Stimulated activated CD4-positive, alpha-beta T cell treated with anti-CD3 and anti-CD28 coated beads, TNF-alpha, amount 100 ng/mL, for 1 hour (primary cell): Measurements from ENCODE around the gene IGFL1.
"Not testable (repeated sequence)": the region's sequence is repeated elsewhere in the genome, so short reads cannot be mapped to it uniquely, and the experiment has no call there.

Source experiments
- DNase-seq, 3 donors: peaks; one replicate each; pipeline ENCODE4 v3.0.0-alpha.2; 2020; ENCODE audit warnings: low read depth in 3 of 3, low spot score in 1 of 3

The IGFL1 gene

DNA sequence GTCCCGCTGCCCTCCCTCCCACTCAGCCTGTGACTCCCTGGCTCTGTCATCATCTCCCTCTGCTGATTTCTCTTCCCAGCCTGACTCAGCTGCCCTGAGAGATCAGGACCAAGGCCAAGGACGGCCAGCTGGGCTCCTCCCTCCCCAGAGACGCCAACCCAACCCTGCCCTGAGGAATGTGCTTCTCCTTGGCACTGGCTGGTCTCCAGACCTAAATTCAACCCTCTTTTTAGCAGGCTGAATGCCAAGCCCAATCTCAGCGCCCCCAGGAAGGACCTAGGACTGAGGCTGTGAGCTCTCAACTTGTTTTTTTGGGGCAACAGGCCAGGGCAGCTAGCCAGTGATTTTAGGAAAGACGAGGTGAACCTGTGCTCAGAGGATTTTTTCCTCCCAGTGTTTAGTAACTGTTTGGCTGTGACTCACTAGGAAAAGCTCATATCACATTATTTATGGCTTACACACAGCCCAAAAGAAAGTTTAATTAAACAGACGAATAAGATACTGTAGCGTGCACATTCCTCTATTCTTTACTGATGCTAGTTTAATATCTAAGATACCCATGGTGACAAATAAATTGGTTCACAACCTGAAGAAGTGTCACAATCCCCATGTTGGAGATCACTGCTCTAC is 7.4 kb upstream of the IGFL1 start:
- no peak for DNase-seq

DNA sequence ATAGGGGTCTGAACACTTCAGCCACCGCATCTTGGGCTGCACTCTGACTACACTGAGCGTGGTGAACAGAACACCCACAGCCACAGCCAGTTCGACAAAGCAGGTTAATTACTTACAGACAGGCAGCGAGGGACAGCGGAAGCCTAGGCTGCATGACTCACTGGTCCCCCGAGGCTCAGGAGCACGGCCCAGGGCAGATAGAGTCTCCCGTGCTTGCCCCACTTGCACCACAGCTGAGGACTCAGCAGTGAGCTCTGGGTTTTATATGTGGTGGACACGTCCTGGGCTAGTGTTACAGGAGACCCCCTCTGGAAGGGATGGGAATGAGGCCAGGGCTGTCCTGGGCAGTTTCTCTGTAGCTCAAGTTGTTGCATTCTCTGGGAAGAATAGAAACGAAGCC is 5.8 kb upstream of the IGFL1 start:
- DNase-seq = not testable (repeated sequence)

DNA sequence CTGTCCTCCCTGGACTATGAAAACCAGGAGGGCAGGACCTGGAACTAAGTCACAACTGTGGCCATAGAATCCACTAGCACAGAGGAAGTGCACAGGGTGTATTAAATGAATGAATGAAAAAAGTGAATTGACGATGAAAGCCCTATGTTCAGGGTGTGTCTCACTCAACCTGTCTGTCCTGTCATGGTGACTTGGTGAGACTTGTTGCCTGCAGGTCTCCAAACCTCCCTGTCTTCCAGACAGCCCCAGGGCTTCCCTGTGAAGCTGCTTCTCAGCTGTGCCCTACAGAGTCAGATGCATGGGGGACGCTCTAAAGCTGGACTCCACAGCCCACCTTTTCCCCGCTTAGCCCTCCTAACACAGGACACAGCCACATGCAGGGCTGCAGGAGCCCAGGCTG is 4.8 kb upstream of the IGFL1 start:
- no peak for DNase-seq

DNA sequence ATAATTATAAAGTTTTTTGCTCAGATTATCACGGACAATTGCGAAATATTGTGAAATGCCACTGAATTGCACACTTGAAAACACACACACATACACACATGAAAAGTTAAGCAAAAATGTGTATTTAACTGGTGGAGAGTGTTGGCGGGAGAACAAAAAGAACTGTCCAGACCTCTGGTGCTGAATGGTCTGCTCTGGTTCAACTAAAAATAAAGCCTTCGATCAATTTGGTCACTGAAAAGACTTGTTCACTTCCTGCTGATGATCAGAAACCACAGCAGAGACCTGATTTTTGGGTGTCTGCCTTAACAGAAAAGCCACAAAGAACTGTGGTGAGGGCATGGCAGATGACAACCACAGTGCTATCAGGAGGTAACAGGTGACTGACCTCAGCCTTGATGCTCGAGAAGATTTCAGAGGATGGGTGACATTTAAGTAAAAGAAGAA is 4.0 kb upstream of the IGFL1 start:
- no peak for DNase-seq

DNA sequence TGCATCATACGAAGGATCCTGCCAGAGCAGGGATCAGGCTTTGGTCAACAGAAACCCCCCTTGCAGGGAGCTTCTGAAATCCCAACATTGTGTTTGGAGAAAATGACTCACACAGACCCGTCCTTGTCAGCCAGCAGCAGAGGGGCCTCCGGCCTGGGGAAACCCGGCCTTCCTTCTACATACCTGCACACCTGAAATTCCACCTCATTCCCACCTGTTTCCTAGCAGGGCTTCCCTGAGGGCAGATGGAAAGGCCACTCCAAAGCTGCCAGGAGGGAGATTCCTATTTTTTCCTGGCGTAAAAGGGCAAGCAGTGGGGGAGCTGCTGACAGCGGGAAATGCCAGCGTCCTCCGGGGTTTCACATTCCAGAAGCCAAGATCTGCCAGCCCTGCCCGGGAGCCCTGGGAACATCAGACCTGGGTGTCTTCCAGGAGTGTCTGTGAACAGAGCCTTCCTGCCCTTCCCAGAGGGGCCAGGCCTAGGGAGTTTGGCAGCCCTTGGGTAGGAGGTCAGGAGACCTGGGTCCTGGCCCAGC is 3.0 kb upstream of the IGFL1 start:
- DNase-seq = no peak

DNA sequence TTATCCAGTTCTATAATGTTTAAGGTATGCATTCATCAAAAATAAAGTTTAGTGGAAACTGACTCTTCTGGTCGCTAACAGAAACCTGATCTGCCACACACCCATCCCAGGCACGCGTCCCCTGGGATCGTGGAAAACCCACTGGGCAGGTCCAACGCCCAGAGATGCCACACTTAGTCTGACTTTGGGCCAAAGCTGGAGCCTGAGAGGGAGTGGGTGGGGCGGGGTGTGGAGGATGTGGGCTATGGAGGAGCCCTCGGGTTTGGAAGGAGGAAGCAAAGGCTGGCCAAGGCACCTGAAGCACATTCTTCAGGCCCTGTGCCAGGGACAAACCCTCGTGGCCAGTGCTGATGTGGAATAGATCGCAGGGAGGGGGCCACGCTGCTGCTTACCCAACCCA is 2.5 kb downstream of the IGFL1 start:
- DNase-seq = no peak

DNA sequence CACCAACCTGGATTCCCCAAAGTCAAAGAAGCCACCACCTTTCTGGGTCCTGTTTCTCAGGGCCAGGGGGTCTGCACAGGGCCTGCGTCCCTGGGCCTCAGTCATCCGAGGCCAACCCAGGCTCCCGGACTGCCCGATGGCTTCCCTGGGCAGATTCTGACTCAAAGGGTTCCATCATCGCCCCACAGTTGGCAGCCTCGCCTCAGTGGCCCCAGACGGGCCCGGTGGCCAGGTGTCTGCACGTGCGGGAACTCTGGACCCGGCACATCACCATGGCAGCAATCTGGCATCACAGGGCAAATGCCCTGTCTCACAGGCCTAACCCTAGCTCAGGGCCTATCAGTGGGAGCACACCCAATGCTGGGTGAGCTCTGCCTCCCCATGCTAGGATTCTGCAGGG is 2.9 kb downstream of the IGFL1 start:
- DNase-seq = no peak

DNA sequence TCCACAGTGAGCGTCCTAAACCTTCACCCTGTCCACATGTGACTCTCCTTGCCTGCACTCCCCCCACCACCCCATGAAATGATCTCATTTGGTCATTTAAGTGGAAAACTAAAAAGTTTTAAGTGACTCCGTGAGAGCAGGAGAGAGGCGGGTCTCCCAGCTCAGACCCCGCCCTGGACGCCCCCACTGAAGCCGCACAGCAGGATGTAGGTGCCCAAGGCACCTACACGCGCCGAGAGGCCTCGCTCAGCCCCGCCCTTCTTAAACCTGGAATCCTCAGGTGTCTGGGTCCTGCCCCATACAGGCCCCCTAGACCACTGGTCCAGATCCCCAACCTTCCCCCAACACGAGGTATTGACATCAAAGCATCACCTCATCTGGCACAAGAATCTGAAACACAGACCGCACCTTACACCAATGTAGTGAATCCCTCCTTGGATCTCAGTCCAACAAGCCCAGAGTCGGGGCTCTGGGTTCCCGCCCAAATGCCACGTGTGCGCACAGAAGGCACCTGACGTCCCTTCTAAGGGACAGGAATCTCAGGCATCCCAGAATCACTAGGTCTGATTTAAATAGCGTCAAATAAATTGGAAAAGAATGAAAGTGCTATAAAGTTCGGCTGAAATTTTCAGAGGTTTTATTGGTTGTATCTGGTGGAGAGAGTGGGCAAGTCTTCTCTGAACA is 3.5 kb downstream of the IGFL1 start:
- no peak for DNase-seq

DNA sequence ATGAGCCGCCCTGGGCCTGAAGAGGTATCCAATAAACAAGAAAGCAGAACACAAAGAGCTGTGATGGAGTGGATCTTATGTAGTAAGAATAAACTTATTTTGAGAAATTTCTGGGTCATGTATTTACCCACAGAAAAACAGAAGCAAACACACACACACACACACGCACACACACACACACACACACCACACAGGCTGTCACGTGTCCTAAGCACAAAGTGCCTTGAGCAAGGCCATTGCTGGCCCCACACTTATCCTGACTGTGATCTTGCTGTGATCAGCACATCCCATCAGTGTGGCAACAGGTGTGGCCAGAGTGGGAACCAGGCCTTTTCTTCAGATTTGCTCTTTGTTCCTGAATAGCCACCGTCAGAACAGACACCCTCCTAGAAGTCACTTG is 4.3 kb downstream of the IGFL1 start:
- DNase-seq = not testable (repeated sequence)

DNA sequence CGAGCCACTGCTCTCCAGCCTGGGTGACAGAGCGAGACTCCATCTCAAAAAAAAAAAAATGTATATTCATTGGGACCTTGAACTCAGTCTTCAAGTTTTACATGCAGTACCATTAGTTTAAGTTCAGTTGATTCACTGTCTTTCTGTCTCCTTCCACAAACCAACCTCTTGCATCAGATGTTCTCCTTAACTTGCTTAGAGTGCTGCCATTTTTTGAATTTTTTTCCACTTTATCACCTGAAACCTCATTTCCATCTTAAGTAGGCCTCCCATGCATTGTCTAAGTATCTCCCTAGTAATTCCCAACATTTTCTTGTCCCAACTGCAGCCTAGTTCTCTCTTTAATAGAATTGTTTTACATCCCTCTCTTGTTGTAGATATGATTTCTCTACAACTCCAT is 8.6 kb downstream of the IGFL1 start:
- DNase-seq = not testable (repeated sequence)

DNA sequence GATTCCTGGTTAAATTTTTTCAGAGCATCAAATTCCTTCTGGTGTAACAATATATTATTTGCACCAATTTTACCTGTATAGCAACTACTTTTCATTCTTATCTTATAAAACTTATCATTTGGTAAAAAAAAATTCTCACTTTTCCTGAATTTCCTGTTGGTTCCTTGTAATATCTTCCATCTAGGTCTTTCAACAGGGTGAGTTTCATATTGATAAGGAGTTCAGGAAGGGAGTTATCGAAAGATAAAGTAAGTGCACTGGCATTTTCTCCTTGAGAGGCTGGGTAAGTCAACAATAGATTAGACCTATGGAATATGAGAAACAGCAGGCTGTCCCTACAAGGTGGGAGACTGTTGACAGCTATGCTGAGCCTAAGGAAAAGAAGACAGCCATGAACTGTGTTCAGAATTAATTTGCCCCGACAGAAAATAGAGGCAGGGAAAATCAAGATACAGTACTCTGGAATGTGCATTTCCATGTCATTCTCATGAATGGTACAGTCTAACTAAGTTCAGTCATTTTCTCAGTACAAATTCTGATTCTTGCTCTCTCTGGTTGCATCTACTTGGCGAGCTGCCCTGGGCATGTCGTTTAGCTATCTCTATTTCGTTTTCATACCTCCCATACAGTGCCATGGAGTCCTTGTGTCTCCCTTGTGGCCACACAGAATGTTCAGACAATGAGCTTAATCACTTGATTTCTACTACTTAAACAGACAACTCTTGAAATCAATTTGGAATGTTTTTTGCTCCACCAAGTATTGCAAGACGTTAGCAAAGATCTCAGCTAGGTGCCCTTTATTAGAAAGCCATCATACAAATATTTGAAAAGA is 9.9 kb downstream of the IGFL1 start:
- DNase-seq = no peak

DNA sequence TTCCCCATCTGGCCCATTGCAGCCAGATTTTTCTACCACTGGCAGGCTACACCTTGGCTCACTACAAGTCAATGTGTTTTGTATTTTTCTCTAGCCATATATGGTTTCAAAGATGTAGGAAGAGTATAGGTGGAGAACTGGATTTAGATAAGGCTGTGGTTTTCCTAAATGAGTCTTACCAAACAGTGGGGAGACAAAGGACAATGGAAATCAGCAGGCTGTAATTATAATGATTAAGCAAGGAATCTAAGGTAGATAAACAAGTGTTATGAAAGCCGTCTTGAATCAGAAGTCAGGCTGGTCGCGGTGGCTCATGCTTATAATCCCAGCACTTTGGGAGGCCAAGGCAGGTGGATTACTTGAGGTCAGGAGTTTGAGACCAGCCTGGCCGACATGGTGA is 11.2 kb downstream of the IGFL1 start:
- DNase-seq = no peak

DNA sequence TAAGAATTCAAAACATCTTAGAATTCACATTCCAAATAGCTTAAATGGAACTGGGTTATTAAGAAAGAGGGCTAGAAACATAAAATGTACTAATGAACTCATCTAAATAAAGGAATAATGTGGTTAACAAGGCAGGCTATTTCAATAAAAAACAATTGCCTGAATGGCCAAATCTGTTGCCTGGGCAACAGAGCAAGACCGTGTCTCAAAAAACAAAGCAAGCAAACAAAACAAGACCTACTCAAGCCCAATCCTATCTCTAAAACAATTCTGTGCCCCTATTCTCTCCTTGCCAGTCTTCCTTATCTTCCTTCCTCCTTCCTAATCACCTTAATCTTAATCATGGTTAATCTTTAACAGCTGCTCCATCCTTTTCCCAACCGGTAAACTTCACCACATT is 12.1 kb downstream of the IGFL1 start:
- DNase-seq = no peak

DNA sequence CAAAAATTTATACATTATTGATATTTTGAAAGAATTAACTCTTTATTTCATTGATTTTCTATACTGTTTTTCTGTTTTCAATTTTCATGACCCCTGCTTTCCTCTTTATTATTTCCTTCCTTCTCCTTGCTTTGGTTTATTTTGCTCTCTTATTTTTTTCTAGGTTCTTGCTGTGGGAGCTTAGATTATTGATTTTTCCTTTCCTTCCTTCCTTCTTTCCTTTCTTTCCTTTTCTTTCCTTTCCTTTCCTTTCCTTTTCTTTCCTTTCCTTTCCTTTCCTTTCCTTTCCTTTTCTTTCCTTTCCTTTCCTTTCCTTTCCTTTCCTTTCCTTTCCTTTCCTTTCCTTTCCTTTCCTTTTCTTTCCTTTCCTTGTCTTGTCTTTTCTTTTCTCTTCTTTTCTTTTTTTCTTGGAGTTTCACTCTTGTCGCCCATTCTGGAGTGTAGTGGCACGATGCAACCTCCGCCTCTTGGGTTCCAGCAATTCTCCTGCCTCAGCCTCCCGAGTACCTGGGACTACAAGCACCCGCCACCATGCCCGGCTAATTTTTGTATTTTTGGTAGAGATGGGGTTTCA is 13.6 kb downstream of the IGFL1 start:
- DNase-seq = not testable (repeated sequence)

DNA sequence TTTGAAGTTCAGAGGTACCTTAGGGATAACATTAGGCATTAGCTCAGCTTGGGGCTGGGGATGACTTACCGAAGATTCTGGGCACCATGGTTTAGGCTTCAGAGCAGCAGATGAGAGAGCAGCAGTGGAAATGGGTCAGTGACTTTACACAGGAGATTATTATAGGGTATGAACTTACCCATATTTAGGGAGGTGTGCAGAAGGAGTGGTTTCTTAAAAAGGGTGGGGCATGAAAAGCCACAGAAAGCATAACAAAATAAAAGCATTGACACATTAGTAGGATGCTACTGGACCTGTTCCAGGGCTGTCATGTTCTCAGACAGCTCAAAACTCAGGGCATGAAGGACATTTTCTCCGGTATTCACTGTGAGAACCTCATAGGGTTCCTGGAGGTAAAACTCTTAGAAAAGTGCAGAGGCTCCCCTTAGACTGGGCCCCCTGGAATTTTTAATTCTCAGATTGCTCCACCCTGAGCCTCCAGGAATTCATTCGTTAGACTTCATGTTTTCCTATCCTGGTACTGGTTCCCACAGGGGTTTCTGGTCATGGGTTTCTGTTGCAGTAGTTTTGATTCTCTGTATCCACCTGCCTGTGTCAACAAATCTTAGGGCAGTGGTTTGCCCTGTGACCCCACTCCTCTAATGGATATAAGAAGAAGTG is 20.7 kb downstream of the IGFL1 start:
- DNase-seq = no peak

DNA sequence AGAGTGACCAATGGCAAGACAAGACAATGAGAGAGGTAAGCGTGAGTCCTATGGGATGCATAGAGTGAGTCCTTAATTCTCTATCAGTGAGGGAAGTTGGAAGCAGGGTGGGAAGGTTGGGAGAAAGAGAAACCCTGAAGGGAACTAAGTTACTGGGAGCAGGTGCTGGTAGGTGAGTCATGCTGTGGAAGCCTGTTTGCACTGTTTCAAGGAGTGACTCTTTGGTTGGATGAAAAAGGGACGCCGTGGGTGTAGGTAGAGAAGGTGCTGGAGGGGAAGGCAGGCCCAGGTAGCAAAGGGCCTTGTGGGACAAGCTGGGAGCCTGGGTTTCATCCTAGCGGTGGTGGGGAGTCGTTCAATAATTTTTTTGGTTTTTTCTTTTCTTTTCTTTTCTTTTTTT is 21.9 kb downstream of the IGFL1 start:
- no peak for DNase-seq

DNA sequence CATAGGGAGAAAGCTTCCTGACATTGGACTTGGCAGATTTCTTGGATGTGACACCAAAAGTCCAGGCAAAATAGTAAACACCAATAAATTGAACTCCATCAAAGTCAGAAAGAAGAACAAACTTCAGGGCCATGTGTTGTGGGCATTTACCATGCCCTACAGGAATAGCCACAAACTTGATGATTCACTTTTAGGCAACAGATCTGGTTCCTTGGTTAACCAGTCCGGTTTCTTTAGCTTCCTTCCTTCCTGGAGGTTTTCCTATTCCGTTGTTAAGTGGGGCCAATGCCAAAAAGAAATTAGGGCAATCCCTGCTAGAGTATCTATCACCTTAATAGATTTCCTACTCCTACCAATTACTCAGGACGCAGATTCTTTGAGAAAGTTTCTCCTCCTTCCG is 25.2 kb downstream of the IGFL1 start:
- no peak for DNase-seq

DNA sequence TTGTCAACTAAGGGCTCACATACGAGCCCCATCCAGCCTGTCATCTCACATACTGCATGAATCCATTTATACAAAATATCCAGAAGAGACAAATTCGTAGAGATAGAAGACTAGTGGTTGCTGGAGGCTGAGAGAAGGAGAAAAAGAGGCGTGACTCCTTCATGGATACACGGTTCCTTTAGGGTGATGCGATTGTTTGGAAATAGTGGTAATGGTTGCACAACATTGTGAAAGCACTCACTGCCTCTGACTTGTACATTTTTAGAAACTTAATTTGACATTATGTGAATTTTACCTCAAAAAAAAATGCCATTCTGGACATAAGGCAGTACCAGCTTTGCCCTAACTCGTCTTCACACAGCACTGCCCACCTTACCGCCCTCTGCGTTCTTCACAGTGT is 27.3 kb downstream of the IGFL1 start:
- DNase-seq = no peak

DNA sequence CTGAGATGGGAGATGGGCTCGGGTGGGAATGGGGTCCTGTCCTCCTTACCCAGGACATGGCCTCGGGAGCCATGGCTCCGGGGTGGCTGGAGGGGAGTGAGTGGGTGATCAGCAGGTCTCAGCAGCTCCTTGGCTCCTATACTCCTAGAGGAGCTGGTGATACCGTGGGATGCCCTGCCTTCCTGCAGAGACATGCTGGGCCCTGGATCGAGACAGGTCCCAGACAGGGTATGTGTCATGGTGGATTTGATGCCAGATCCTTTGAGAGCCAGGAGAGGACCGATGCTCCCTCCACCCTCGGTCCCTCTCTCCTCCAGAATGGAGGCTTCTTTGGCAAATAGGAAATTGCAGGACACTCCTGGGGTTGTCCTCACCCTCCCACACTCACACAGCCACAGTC is 32.0 kb downstream of the IGFL1 start:
- not testable (repeated sequence) for DNase-seq

DNA sequence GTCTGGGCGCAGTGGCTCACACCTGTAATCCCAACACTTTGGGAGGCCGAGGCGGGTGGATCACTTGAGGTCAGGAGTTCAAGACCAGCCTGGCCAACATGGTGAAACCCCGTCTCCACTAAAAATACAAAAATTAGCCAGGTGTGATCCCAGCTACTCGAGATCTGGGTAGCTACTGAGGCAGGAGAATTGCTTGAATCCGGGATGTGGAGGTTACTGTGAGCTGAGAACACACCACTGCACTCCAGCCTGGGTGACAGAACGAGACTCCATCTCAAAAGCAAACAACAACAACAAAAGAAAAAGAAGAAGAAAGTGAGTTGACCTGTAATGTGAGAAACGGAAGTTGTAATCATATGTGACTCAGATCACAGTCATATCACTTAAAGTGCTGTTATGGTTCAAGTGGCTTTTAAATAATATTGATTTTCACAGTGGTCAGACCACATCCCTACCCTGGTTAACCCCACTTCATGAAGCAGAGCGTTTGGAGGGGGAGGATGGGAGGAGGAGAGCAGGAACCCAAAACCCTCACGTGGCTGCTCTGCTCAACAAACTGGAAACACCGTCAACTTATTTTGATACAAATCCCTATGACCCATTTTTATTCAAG is 33.2 kb downstream of the IGFL1 start:
- DNase-seq = not testable (repeated sequence)

DNA sequence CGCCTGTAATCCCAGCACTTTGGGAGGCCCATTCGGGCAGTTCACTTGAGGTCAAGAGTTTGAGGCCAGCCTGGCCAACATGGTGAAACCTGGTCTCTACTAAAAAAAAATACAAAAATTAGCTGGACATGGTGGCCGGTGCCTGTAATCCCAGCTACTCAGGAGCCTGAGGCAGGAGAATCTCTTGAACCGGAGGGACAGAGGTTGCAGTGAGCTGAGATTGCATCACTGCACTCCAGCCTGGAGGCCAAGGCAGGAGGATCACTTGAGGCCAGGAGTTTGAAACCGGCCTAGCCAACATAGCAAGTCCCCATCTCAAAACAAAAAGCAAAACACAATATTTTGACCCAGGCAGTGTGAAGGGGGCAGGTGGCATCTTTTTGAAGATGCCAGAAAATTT is 35.3 kb downstream of the IGFL1 start:
- not testable (repeated sequence) for DNase-seq
